Activated T-helper 2 cell treated with anti-CD3 and anti-CD28 coated beads, Interferon-gamma antibody, Interleukin-2, Interleukin-4, amounts not matched to agents 10 μg/mL and 5 μg/mL and 100 μg/mL, durations not matched to agents 14 hours and 24 hours and 36 hours (primary cell): ENCODE results near the gene AKAP8L. TPM values are rescaled to one million over a fixed set of nuclear protein-coding genes. Genes with fewer than 3 reads are reported as not detected.

ENCODE experiments used
- DNase-seq: peaks from one replicate; pipeline ENCODE4 v3.0.0; 2021; ENCODE audit warnings: low spot score
- H3K27ac Mint-ChIP-seq: one replicate; pipeline ENCODE4 v1.8.0; 2021; ENCODE audit warnings: mixed read lengths
- H3K27me3 Mint-ChIP-seq: one replicate; pipeline ENCODE4 v1.8.0; 2021; ENCODE audit warnings: low read depth, mixed read lengths
- H3K36me3 Mint-ChIP-seq: one replicate; pipeline ENCODE4 v1.8.0; 2021; ENCODE audit warnings: low read depth, mixed read lengths
- H3K4me1 Mint-ChIP-seq: one replicate; pipeline ENCODE4 v1.8.0; 2021; ENCODE audit warnings: low read depth, mixed read lengths
- H3K4me3 Mint-ChIP-seq: one replicate; pipeline ENCODE4 v1.8.0; 2021; ENCODE audit warnings: low read depth, mild to moderate bottlenecking, moderate library complexity, mixed read lengths
- H3K9me3 Mint-ChIP-seq: one replicate; pipeline ENCODE4 v1.8.0; 2021; ENCODE audit warnings: mixed read lengths
- intact Hi-C: fragments of 100-400 bp; cut with micrococcal nuclease; formaldehyde crosslinking; loops from one replicate; pipeline ENCODE4 v1.15.1; 2023
- total RNA-seq: library from RNA; stranded (reverse); gene quantifications from 2 replicates; pipeline ENCODE4 v1.2.3, GENCODE V29; 2022

Gene AKAP8L
- total RNA-seq, 1 donor from 2014 or later: 76.6 TPM

DNA sequence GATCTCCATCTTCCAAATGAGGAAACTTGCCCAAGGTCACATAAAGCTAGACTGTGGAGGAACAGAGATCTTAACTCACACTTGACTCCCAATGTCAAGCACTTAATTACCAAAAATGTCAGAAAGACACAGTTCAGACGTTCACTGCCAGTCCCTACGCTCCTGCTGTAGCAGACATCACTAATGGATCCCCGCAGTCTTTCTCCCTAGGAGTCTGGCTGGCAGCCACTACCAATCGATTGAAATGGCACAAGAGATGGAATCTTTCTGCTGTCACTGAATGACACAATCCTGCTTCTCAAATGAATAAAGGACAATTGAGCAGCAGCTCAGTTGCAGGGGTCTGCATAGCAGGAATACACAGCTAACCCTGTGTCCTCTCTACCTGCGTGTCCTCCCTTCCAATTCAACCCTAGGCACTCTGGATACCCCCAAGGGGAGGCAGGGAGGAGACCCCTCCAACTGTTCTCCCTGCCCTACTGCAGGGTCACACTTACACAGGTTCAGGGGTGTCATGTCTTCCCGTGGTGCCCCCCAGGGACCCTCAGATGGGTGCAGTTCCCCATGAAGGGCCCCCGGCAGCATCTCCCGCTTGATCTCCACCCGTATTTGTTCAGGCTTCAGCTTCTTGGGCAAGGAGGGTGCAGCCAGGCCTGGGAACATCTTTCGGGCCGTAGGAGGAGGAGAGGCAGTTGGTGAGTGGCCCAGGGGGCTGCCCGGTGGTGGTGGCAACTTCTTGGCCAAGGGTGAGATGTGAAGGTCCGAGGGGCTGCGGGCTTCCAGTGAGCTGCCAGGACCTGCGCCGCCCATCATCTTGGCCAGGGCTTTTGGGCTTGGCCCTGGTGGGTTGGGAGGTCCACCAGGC, 7.9 kb upstream of the AKAP8L start:
- H3K9me3 Mint-ChIP-seq: peaks cover 5% of the 10 kb centered on the region
- H3K27ac Mint-ChIP-seq: no peak overlapping the region
- H3K36me3 Mint-ChIP-seq: peaks cover 60% of the 10 kb centered on the region
- H3K27me3 Mint-ChIP-seq: no peaks in the 10 kb centered on the region
- intact Hi-C loops: no loop called here
- H3K4me3 Mint-ChIP-seq: no peak overlapping the region
- DNase-seq: no peak
- peaks cover 13% of the 10 kb centered on the region for H3K4me1 Mint-ChIP-seq

DNA sequence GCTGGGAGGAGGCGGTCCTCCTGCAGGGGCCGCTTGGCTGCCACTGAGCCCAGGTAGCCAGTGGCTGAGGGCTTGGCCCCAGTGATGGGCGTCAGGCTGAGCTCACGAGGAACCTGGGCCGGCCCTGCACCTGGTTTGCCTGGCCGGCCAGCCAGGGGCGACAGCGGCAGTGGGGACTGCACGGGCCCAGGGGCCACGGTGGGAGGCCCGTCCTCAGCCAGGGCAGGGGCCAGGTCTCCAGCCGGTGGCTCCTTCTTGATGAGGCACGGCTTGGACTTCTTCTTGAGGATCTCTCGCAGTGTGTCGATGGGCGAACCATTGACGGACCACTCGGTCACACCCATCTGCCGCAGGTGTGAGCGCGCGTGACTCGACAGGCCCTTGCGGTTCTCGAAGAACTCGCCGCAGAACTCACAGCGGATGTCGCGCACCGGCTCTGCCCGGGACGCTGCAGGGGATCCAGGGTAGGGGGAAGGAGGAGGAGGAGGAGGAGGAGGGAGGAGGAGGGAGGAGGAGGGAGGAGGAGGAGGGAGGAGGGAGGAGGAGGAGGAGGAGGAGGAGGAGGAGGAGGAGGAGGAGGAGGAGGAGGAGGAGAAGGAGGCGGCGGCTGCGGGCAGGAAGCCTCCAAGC, 6.6 kb upstream of the AKAP8L start:
- Mint-ChIP-seq H3K36me3 (peaks cover 54% of the 10 kb centered on the region), H3K9me3 (peaks cover 5% of the 10 kb centered on the region), H3K27ac (no peak overlapping the region), H3K27me3 (no peaks in the 10 kb centered on the region), H3K4me3 (no peak overlapping the region), H3K4me1 (peaks cover 3% of the 10 kb centered on the region)
- intact Hi-C loops: no loop called here
- no peak for DNase-seq

DNA sequence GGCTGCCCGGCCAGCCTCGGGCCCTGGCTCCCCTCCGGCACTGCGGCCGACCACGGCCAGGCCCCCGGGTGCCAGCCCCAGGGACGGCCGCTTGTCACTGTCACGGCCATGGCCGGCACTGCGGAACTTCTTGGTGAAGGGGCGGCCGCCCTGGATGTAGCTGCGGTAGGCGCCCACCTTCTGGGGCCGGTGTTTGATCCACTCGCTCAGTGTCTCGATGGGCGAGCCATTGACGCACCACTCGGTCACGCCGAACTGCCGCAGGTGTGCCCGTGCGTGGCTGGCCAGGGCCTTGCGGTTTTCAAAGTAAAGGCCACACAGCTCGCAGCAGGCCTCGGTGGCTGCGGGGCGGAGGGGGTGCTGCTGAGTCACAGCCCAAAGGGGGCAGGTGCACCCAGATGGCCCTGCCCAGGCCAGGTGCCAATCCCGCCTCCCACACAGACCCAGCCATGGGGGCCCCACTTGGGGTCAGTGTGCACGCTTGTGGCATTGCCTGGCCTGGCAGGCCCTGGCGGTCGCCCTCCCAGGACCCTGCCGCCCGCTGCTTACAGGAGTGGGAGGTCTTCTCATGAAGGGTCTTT, 6.0 kb upstream of the AKAP8L start:
- H3K4me3 Mint-ChIP-seq: no peak overlapping the region
- intact Hi-C loops: no loop called here
- H3K4me1 Mint-ChIP-seq: peaks cover 8% of the 10 kb centered on the region
- DNase-seq: no peak
- H3K27me3 Mint-ChIP-seq: no peaks in the 10 kb centered on the region
- no peak overlapping the region for H3K27ac Mint-ChIP-seq
- H3K36me3 Mint-ChIP-seq: peaks cover 51% of the 10 kb centered on the region
- H3K9me3 Mint-ChIP-seq: peaks cover 5% of the 10 kb centered on the region

DNA sequence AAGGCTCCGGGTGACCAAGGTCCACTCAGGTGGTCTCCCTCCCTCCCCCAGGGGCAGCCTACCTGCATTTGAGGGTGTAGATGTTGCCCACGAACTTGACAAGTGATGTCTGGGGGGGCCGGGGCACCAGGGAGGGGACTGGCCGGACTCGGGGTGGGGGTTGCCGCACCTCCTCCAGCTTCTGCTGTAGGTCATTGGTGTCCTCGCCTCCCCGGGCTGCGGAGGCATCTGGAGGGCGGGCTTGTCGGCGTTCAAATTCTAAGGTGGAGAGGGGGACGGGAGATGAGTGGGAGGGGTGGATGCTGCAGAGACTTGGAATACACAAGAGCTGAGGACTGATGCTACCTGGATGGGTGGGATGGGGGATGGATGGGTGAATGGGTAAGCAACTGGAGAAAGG, 5.3 kb upstream of the AKAP8L start:
- Mint-ChIP-seq H3K9me3 (peaks cover 5% of the 10 kb centered on the region), H3K36me3 (peaks cover 52% of the 10 kb centered on the region), H3K4me1 (peaks cover 13% of the 10 kb centered on the region), H3K27me3 (no peaks in the 10 kb centered on the region), H3K27ac (no peak overlapping the region), H3K4me3 (no peak overlapping the region)
- intact Hi-C loops: no loop called here
- DNase-seq: no peak

DNA sequence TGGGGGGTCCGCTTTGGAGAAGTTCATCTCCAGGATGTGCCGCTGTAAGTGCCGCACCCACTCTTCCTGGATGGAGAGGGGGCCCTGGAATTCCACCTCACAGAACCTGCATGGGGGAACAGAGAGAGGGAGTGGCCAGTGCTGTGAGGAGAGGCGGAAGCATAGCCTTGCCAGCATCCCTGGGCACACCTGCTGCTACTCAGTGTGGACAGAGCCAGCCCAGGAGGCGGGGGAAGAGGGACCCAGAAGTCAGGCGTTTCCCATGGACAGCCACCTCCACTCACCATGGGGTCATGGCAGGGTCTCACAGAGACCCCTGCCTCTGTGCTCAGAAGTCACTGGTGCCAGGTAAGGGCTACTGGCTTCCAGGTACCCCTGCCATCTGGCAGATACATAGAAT, 4.3 kb upstream of the AKAP8L start:
- Mint-ChIP-seq H3K9me3 (peaks cover 5% of the 10 kb centered on the region), H3K4me3 (no peak overlapping the region), H3K27ac (no peak overlapping the region), H3K36me3 (peaks cover 55% of the 10 kb centered on the region), H3K27me3 (no peaks in the 10 kb centered on the region), H3K4me1 (peaks cover 14% of the 10 kb centered on the region)
- intact Hi-C loops: no loop called here
- DNase-seq: no peak

DNA sequence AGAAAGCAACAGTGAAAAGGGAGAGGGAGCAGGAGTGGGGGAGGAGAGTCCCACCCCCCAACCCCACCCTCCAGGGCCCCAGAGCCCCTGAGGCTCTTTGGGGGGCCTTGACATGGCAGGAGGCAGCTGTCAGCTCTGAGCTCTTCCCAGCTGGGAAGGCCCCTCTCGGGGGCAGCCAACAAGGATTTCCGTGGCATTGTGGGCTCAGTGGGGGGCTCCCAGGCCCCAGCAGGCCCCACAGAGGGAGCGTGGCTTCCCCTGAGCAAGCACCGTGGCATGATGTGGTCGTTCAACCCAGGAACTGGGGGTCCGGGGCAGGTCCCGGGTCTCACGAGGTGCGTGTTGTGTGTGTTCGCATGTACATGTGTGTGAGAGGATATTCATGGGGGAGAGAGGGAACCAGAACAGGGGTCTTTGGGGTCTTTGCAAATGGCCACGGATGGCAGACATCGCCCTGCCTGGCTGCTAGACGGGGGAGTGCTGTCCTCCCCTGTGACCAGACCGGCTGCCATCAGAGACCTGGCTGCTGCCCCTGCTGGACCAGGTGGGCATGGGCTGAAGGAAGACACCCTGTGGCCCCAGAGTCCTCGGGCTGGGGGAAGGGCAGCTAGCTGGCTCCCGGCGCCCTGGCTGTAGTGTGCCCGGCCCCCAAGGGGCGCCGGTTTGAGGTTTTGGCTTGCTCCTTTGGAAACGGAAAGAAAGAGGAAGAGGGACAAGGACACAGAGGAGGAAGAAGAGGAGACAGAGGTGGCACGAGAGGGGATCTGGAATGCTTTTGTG, 3.7 kb upstream of the AKAP8L start:
- H3K36me3 Mint-ChIP-seq: peaks cover 52% of the 10 kb centered on the region

DNA sequence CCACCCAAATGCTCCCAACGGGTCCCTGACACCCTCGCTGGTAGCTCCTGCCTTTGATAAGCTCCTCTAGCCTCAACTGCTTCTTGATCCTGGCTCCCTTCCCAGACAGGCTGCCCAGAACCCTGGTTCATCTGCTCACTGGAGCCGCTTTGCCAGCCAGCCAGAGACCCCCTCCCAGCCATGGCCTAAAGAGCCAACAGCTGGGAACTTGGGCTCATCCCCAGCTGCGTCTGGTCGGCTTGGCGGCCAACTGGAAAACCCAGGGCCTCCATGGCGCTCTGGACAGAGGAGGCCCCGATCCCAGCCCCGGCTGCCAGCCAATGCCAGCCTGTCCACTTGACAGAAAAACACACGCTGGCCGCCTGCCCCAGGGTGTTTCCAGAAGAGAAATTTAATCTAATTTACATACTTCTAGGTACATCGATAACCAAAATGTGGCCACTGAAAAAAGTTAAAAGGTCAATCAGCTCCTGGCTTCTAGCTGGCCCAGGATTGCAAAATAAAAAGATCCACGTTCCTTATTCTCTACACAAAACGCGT, 3.0 kb upstream of the AKAP8L start:
- H3K4me3 Mint-ChIP-seq: no peak overlapping the region
- H3K36me3 Mint-ChIP-seq: peaks cover 49% of the 10 kb centered on the region
- intact Hi-C loops: no loop called here

More for the DNA sequence above, 3.7 kb upstream of the AKAP8L start:
- H3K9me3 Mint-ChIP-seq: peaks cover 5% of the 10 kb centered on the region
- intact Hi-C loops: no loop called here
- no peak overlapping the region for H3K4me3 Mint-ChIP-seq
- no peak overlapping the region for H3K27ac Mint-ChIP-seq
- no peaks in the 10 kb centered on the region for H3K27me3 Mint-ChIP-seq
- DNase-seq: no peak
- H3K4me1 Mint-ChIP-seq: peaks cover 20% of the 10 kb centered on the region

DNA sequence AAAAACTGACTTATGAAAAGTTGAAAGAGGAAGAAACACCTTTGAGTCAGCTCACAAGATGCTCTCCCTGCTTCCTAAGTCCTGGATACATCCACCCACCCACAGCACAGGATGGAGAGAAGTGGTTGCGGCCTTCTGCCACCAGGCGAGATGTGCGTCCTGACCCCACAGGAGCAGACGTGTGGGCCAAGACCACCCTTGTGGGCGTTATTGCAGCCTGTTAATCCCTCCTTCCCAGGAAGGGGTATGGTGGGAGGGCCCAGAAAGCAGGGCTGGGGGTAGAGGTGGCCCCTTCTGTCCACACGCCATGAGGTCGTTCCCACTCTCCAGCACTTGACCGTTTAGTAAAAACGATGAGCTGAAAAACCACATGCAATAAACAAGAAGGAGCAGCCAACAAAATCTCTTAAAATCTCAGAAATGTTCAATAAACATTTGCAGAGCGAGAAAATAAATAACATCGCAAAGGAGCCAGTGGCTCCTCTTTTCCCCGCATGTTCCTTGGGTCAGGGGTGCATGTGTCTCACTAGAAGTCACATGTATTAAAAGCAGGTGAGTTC, 2.4 kb upstream of the AKAP8L start:
- intact Hi-C loops: no loop called here
- Mint-ChIP-seq H3K4me3 (no peak overlapping the region), H3K36me3 (peaks cover 49% of the 10 kb centered on the region), H3K9me3 (peaks cover 5% of the 10 kb centered on the region), H3K4me1 (peaks cover 32% of the 10 kb centered on the region), H3K27me3 (no peaks in the 10 kb centered on the region), H3K27ac (no peak overlapping the region)
- DNase-seq: no peak

More for the DNA sequence above, 3.0 kb upstream of the AKAP8L start:
- Mint-ChIP-seq H3K9me3 (peaks cover 5% of the 10 kb centered on the region), H3K27me3 (no peaks in the 10 kb centered on the region), H3K4me1 (peaks cover 26% of the 10 kb centered on the region), H3K27ac (no peak overlapping the region)
- DNase-seq: no peak

DNA sequence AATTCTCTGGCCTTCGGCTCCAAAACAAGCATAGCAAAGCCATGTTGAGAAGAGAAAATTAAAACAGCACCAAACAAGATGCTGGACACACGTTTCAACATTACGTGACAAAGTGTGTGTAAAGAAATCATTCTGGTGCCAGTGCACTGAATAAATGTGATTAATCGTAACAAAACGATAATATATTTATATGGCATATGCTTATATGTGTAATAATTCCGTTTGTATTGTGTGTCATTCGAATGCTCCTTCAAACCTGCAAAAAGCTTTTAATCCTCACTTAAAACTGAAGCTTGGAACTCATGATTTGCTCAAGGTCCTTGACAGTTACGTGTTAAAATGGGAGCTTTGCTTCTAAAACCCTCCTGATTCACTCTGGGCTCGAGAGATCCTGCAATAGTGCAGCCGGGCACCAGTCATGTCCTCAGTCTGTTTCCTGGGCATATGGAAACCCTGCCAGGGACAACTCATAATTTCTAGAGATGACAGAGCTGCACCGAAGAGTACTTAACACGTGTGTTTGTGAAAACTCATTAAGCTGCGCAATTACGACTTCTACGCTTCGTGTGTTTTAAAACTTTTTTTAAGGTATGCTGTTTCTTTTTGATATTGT, 731 bp upstream of the AKAP8L start:
- Mint-ChIP-seq H3K4me1 (peaks cover 33% of the 10 kb centered on the region), H3K27ac (peak overlapping the region; percentile 30), H3K27me3 (no peaks in the 10 kb centered on the region), H3K4me3 (peak overlapping the region; percentile 99), H3K36me3 (peaks cover 51% of the 10 kb centered on the region), H3K9me3 (peaks cover 5% of the 10 kb centered on the region)
- intact Hi-C loops: loop anchor here (1.0 to 5.0 kb wide), 6 partner anchors 13 to 292 kb away; partner anchors contain the start of gene AKAP8
- DNase-seq: no peak

DNA sequence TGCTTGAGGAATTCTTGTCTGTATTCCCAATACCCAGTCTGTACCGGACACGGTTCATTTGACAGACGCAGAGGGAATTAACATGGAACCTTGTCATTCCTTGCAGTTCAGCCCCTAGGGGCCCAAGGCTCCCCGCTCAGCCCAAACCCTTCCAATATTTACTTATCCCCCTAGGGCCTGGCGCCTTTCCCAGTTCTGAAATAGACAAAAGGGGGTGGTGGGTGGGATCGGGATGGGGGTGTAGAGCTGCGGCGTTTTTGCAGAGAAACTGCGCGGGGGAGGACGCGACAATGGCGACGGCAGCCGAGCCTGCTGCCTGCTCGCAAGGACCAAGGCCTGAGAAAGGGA, 583 bp downstream of the AKAP8L start:
- Mint-ChIP-seq H3K36me3 (peaks cover 41% of the 10 kb centered on the region), H3K9me3 (no peaks in the 10 kb centered on the region), H3K4me1 (peaks cover 33% of the 10 kb centered on the region), H3K27ac (peak overlapping the region; percentile 70), H3K27me3 (no peaks in the 10 kb centered on the region), H3K4me3 (peak overlapping the region; percentile 99)
- DNase-seq: no peak
- intact Hi-C loops: loop anchor here (5.0 kb wide), 1 partner anchor 291 kb away; a partner anchor contains a TSS

DNA sequence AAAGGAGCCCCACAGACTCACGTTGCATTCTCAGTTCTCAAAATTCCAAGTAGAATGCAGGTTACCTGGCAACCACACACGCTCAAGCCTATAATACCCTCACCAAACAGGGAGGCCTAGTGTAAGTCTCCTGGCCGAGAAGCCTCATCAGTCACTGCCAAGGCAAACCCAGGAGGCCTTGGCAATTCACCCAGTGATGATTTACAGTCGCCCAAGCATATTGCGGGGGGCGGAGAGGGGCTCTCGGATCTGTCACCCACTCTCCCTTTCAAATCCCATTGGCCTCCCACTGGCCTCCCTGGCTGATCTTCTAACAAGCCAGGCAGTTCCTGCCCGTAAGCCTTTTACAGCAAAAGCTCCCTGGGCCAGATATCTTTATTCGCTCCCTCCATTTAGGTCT, 1.1 kb downstream of the AKAP8L start:
- H3K36me3 Mint-ChIP-seq: peaks cover 39% of the 10 kb centered on the region
- peaks cover 36% of the 10 kb centered on the region for H3K4me1 Mint-ChIP-seq
- H3K4me3 Mint-ChIP-seq: peak overlapping the region; percentile 99
- H3K27ac Mint-ChIP-seq: peak overlapping the region; percentile 70
- no peaks in the 10 kb centered on the region for H3K9me3 Mint-ChIP-seq
- no peaks in the 10 kb centered on the region for H3K27me3 Mint-ChIP-seq
- no peak for DNase-seq
- intact Hi-C loops: loop anchor here (5.0 kb wide), 1 partner anchor 290 kb away; a partner anchor contains a TSS

DNA sequence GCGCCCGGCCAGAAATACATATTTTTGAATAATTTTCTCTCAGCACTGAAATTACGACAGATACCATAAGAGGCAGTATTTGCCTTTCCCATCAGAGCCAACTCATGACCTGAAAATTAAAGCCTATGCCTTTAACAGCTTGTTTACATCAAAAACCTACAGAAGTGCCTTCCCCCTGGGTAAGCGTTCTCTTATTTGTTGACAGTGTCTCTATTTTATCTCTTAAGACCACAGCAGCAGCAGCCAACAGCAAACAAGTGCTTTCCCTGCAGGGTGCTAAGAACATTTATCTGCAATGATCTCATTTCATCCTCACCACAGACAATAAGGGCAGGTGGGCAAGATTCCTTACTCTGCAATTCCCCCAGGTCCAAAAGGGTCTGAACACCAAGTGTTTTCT, 6.0 kb downstream of the AKAP8L start:
- Mint-ChIP-seq H3K4me1 (peaks cover 21% of the 10 kb centered on the region), H3K27me3 (no peaks in the 10 kb centered on the region), H3K4me3 (no peak overlapping the region), H3K9me3 (no peaks in the 10 kb centered on the region), H3K27ac (no peak overlapping the region), H3K36me3 (peaks cover 43% of the 10 kb centered on the region)
- intact Hi-C loops: no loop called here
- DNase-seq: no peak
